ENCODE results near the gene PPP2R2C.

DNA sequence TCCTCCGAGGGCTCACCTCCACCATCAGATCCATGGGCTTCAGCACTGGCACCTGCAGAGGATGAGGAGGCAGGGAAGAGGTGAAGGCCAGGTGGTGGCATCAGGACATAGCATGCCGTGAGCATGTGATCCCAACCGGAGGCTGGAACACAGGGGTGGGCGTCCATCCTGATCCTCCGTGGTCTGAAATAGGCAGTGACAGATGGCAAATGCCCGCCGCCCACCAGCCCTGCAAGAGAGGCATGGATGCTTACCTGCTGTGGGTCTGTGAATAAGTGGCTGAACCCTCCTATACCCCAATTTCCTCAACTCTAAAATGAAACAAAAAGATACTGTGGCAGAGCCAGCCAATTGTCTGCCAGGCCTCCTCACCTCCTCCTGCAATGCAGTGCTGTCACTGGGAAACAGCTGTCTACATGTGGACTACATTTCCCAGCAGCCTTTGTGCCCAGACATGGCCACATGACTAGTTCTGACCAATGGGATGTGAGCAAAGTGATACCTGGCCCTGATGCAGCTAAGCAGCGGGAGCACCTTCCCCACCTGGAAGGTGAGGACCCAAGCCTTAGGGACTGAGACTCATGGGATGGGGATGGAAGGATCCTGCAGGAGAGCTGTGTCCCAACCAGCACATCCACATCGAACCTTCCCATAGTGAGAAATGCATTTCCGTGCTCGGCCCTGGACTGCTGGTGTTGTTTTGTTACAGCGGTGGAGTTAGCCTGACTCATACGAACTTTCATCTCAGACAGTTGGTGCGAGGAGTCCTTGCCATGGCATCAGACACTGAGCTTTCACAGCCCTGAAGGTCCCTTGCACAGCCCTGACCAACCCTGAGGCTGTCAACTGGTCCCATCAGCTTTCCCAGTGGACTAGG is 99.5 kb downstream of the PPP2R2C start:
- TF ChIP-seq, protein P1, sequence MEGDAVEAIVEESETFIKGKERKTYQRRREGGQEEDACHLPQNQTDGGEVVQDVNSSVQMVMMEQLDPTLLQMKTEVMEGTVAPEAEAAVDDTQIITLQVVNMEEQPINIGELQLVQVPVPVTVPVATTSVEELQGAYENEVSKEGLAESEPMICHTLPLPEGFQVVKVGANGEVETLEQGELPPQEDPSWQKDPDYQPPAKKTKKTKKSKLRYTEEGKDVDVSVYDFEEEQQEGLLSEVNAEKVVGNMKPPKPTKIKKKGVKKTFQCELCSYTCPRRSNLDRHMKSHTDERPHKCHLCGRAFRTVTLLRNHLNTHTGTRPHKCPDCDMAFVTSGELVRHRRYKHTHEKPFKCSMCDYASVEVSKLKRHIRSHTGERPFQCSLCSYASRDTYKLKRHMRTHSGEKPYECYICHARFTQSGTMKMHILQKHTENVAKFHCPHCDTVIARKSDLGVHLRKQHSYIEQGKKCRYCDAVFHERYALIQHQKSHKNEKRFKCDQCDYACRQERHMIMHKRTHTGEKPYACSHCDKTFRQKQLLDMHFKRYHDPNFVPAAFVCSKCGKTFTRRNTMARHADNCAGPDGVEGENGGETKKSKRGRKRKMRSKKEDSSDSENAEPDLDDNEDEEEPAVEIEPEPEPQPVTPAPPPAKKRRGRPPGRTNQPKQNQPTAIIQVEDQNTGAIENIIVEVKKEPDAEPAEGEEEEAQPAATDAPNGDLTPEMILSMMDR (conservative IDR thresholded peaks at IDR 0.05; ENCODE audit: low read depth, low read length): no peak
- no peak for TF ChIP-seq EZH2 (IDR thresholded peaks at IDR 0.05; ENCODE audit: borderline replicate concordance, low read depth, low read length, poor library complexity, severe bottlenecking)
